GM13977 (cell line): ENCODE measurements around the gene ACOX1.
"Not testable (repeated sequence)": the region's sequence is repeated elsewhere in the genome, so short reads cannot be mapped to it uniquely, and the experiment has no call there.

Source experiments
- DNase-seq: peaks from one replicate; pipeline ENCODE4 v3.0.0; 2012; ENCODE audit warnings: low spot score
- in situ Hi-C: fragments of 300-500 bp; cut with MboI; formaldehyde crosslinking; loops from one replicate; pipeline ENCODE4 v1.12.0; 2022; ENCODE audit warnings: low sequenced_read_pairs, low pct_unique_long_range_greater_than_20kb, mixed read lengths, inconsistent platforms; ENCODE audit not compliant: unreplicated experiment
- TF ChIP-seq, protein P1 (sequence below): IDR thresholded peaks from 2 replicates; pipeline ENCODE4 v1.5.1; 2012; ENCODE audit warnings: mild to moderate bottlenecking, control low read depth; ENCODE audit not compliant: insufficient read depth; ENCODE audit errors: extremely low read depth, missing control alignments

ACOX1 gene

DNA sequence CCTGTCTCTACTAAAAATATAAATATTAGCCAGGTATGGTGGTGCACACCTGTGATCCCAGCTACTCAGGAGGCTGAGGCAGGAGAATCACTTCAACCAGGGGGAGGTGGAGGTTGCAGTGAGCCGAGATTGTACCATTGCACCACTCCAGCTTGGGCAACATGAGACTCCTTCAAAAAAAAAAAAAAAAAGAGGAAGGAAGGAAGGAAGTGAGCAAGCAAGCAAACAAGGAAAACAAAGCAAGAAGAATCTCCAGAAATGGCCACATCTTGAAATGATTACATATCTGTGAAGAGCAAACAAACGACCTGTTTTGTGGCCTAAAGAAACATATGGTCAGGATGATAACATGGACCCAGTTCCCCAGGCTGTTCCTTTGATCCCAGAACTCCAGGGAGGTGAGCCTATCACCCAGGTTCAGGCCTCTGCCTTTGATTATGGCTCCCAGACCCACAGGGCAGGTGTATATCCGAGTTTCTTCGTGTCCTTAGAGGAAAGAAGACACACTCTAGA is 8.9 kb downstream of the ACOX1 start:
- in situ Hi-C loops, result no loop called here
- no peak for DNase-seq
- TF ChIP-seq, protein P1, sequence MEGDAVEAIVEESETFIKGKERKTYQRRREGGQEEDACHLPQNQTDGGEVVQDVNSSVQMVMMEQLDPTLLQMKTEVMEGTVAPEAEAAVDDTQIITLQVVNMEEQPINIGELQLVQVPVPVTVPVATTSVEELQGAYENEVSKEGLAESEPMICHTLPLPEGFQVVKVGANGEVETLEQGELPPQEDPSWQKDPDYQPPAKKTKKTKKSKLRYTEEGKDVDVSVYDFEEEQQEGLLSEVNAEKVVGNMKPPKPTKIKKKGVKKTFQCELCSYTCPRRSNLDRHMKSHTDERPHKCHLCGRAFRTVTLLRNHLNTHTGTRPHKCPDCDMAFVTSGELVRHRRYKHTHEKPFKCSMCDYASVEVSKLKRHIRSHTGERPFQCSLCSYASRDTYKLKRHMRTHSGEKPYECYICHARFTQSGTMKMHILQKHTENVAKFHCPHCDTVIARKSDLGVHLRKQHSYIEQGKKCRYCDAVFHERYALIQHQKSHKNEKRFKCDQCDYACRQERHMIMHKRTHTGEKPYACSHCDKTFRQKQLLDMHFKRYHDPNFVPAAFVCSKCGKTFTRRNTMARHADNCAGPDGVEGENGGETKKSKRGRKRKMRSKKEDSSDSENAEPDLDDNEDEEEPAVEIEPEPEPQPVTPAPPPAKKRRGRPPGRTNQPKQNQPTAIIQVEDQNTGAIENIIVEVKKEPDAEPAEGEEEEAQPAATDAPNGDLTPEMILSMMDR, result no peak

DNA sequence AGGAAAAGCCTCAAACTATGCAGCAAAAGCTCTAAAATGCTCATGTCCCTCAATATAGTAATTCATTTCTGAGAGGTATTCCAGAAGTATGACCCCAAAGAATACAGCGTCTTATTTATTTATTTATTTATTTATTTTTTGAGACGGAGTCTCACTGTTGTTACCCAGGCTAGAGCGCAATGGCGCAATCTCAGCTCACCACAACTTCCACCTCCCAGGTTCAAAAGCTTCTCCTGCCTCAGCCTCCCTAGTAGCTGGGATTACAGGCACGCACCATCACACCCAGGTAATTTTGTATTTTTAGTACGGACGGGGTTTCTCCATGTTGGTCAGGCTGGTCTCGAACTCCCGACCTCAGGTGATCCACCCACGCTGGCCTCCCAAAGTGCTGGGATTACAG is 9.9 kb downstream of the ACOX1 start:
- DNase-seq, in situ Hi-C loops: not testable (repeated sequence)

DNA sequence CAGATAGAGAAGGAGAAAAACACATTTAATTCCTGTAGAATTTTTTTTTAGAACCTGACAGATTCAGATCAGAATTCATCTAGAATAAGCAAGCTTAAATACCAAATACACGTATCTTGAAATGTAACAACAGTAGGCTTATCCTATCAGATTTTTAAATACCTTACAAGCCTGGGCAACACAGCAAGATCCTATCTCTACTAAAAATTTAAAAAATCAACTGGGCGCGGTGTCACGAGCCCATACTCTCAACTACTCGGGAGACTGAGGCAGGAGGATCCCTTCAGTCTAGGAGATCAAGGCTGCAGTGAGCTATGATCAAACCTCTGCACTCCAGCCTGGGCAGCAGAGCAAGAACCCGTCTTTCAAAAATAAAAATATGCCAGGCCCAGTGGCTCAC is 13.5 kb downstream of the ACOX1 start:
- TF ChIP-seq, protein P1, result no peak
- in situ Hi-C loops, result no loop called here
- no peak for DNase-seq

DNA sequence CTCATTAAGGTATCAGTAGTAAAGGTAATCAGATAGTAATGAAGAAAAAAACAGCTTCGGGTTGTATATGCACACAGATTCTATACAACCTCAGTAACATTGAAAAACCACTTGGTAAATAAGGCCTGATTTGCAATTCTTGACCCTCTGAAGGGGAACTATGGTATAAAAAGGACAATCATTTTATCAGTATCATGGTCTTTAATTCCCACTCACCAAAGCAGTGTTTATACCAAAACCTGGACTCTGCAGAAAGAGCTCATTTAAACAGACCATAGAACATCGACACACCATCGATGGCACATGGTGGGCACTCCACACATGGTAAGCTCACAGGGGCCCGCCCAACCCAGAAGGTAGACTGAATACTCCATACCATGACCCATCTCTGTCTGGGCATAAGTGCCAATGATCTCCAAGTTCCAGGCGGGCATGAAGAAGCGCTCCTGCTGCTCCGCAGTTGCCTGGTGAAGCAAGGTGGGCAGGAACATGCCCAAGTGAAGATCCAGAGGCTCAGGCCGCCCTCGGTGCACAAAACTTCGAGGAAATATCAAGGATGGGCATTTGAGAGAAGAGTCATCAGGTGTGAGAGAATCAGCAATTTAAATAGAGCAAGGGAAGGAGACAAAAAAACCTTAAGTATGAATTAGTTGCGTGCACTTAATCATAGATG is 19.0 kb downstream of the ACOX1 start:
- TF ChIP-seq, protein P1, result no peak
- DNase-seq, result no peak
- in situ Hi-C loops, result no loop called here

DNA sequence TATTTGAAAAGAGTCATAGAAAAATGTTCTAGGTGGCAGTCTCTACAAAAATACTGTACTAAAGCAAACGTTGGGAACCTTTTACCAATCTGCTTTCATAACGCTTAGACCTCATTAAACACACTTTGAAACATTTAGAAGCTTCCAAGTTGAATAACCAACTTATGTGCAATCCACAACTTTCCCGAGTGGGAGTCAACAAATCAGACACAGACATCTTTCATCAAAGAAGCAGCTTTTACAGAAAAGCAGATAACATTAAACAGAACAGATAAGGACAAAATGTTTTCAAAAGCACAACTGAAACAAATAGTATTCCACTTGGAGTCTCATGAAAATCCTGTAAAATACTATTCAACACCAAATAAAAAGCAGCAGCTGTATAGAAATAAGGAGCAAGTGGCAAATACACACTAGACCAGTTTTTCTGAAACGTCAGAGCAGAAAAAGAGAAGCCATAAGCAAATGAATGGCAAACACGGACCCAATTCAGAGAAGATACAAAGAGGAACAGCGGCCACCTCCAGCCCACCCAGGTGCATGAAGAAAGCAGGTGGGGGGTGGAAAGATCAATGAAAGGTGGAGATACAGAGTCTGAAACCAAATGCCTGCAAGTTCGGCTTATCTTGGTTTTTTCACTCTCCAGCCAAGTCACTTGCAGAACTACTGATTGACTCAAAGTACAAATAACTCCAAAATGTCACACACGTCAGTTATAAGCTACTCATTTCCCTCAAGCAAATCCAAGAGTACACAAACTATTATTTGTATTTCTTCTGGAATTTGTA is 19.7 kb downstream of the ACOX1 start:
- no peak for DNase-seq
- in situ Hi-C loops, result no loop called here
- TF ChIP-seq, protein P1, result no peak

DNA sequence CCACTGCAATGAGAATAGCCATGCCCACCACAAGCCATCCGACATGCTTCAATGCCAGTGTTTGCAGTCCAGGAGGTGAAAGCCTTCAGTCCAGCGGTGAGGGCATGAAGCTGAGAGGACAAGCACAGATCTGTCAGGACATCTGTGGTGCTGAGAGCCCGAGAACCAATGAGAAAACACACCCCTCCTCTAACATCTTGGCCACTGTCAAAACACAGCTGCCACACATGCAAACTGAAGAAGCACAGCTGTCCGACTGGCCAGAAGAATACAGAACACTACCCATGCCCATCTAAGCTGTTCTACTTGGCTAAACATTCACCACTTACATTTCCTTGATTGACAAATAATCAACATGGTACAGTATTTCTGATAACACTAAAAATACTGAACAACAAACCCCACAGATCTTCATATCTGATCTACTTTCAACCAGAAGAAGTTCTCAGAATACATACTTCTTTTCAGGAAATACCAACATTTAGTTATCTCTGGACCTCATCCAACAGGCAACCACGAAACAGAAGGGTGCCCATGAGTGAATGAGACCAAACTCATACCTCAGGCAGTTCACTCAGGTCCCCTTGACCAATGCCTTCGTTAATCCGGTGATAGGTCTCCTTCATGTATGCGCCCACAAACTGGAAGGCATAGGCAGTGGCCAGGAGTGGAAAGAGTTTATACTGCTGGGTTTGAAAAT is 28.0 kb downstream of the ACOX1 start:
- in situ Hi-C loops, result no loop called here
- TF ChIP-seq, protein P1, result no peak
- no peak for DNase-seq
